ENCODE measurements around the gene GBP2. TPM values are rescaled to one million over a fixed set of nuclear protein-coding genes. Genes with fewer than 3 reads are reported as not detected.

GBP2 gene
- total and polyA plus RNA-seq, 2 donors (not counting 3 experiments of a cell fraction or from before 2014, with no cell fraction given), result 13.1 to 30.2 TPM

DNA sequence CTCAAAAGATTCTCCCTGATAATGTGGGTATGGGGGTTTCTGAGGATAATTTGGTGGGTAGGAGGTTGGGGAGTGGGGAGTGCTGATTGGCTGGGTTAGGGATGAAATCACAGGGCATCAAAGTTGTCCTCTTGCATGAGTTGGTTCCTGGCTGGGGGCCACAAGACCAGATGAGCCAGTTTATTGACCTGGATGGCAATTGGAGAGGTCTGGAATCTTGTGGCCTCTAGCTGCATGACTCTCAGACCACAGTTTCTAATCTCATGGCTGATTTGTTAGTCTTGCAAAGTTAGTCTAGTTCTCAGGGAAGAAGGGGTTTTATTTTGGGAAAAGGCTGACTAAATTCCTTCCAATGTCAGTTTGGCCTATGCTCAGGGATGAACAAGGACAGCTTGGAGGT is 57.6 kb downstream of the GBP2 start:
- Histone ChIP-seq H3K4me2 (ENCODE audit: insufficient read depth, low read length) (no peak overlapping the region), H3K4me3 (replicated peaks in 1 of 3; ENCODE audit: insufficient read depth in 1 of 3, low read depth in 1 of 3, low read length in 3 of 3) (no peak overlapping the region), H3K36me3 (ENCODE audit: control insufficient read depth in 2 of 2, extremely low read depth in 1 of 2, insufficient read depth in 2 of 2, low read length in 2 of 2) (no peaks in the 10 kb centered on the region), H3K27ac (ENCODE audit: insufficient read depth, low read depth, low read length) (no peak overlapping the region), H2AFZ (ENCODE audit: low read depth, low read length) (no peak overlapping the region), H3K9me1 (replicated peaks; ENCODE audit: control insufficient read depth, extremely low read depth, insufficient read depth, low read length) (no peaks in the 10 kb centered on the region), H4K20me1 (replicated peaks; ENCODE audit: control insufficient read depth, extremely low read depth, insufficient read depth, low read length) (no peaks in the 10 kb centered on the region), H3K9ac (replicated peaks; ENCODE audit: extremely low read depth, insufficient read depth, low read length) (no peak overlapping the region), H3K79me2 (ENCODE audit: control insufficient read depth, insufficient read depth, low read length) (no peaks in the 10 kb centered on the region), H3K9me3 (replicated peaks; ENCODE audit: control insufficient read depth, insufficient read depth, low read length) (no peaks in the 10 kb centered on the region), H3K4me1 (ENCODE audit: control insufficient read depth, extremely low read depth, insufficient read depth, low read length) (peaks cover 9% of the 10 kb centered on the region), H3K27me3 (ENCODE audit: control insufficient read depth in 2 of 2, insufficient read depth in 2 of 2, low read length in 2 of 2) (peaks cover 0 to 6% of the 10 kb centered on the region in 2 experiments)
- FAIRE-seq (no peak), DNase-seq (ENCODE audit: low read depth, low spot score) (no peak)
- POLR2A ChIA-PET, result no interaction called here
- intact Hi-C loops (cut with micrococcal nuclease), result no loop called here
- dilution Hi-C loops (cut with MboI; ENCODE audit: extremely low pct_ligation_motif_present, low sequenced_read_pairs), result no loop called here
- TF ChIP-seq MAX (IDR thresholded peaks at IDR 0.05; ENCODE audit: insufficient read depth, insufficient read length) (no peak), EZH2 (IDR thresholded peaks at IDR 0.05; ENCODE audit: borderline replicate concordance, low read depth, low read length, severe bottlenecking) (no peak), MYC (IDR thresholded peaks at IDR 0.05; ENCODE audit: low read depth, low read length) (no peak), POLR2AphosphoS5 (IDR thresholded peaks at IDR 0.05; ENCODE audit: insufficient read depth, low read depth, low read length) (no peak), FOS (IDR thresholded peaks at IDR 0.05; ENCODE audit: borderline replicate concordance, insufficient read depth, low read length) (no peak), GATA2 (IDR thresholded peaks at IDR 0.05; ENCODE audit: insufficient read depth, insufficient read length, low read depth, low read length) (no peak), POLR2A (IDR thresholded peaks at IDR 0.05; ENCODE audit: low read depth, low read length) (no peak), JUN (IDR thresholded peaks at IDR 0.05; ENCODE audit: borderline replicate concordance, insufficient read depth, insufficient read length, low read depth) (no peak)
- TF ChIP-seq, protein P1, sequence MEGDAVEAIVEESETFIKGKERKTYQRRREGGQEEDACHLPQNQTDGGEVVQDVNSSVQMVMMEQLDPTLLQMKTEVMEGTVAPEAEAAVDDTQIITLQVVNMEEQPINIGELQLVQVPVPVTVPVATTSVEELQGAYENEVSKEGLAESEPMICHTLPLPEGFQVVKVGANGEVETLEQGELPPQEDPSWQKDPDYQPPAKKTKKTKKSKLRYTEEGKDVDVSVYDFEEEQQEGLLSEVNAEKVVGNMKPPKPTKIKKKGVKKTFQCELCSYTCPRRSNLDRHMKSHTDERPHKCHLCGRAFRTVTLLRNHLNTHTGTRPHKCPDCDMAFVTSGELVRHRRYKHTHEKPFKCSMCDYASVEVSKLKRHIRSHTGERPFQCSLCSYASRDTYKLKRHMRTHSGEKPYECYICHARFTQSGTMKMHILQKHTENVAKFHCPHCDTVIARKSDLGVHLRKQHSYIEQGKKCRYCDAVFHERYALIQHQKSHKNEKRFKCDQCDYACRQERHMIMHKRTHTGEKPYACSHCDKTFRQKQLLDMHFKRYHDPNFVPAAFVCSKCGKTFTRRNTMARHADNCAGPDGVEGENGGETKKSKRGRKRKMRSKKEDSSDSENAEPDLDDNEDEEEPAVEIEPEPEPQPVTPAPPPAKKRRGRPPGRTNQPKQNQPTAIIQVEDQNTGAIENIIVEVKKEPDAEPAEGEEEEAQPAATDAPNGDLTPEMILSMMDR (IDR thresholded peaks at IDR 0.05; ENCODE audit: extremely low read depth in 1 of 2, insufficient read depth in 1 of 2, low read depth in 1 of 2, low read length in 2 of 2), result no peak
- CTCF ChIA-PET, result interaction anchor here (1.0 to 2.7 kb wide), 5 partner anchors 10 to 87 kb away, joined by 3 to 18 read pairs (median 4); no protein-coding TSS in a partner anchor
- BruUV-seq (replicated peaks), result no TSS peak
